ENCODE measurements around the gene HAPLN2.
"Not testable (repeated sequence)": the region's sequence is repeated elsewhere in the genome, so short reads cannot be mapped to it uniquely, and the experiment has no call there.

Gene HAPLN2

DNA sequence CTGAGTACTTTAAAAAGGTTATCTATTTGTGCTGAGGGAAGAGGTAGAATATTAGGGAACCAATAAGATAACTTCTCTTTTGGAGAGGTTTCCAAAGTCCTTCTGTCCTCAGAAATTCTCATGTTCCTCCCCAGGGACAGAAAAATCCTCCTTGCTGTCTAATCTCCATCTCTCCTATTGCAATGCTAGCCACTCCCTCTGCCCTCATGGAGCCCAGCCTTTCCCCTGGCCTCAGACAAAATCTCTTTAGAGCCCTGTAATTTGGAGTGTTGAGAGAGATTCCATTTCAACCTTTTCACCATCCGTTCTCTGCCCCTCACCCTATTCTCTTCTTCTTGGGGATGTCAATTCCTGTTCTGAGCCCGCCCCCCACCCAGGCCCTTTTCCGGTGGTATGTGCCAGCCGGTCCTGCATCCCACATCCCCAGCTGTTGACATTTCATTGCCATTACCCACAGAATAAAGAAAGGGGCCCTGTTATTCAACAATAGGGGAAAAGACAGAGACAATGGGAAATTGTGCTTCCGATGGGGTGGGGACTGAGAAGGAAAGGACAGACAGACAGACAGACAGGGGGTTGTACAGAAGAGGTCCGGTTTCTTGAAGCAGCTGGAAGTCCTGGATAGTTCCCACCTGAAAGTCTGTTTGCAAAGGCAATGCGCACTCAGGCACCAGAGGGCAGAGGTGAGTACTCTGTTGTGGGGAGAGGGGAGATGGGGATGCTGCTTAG lies at the start of gene HAPLN2:
TSS of gene HAPLN2 (plus strand) at position 563 of the 729 bp plus-strand sequence. CDS start 4,076 bp downstream, outside the sequence.
- no peak for DNase-seq

DNA sequence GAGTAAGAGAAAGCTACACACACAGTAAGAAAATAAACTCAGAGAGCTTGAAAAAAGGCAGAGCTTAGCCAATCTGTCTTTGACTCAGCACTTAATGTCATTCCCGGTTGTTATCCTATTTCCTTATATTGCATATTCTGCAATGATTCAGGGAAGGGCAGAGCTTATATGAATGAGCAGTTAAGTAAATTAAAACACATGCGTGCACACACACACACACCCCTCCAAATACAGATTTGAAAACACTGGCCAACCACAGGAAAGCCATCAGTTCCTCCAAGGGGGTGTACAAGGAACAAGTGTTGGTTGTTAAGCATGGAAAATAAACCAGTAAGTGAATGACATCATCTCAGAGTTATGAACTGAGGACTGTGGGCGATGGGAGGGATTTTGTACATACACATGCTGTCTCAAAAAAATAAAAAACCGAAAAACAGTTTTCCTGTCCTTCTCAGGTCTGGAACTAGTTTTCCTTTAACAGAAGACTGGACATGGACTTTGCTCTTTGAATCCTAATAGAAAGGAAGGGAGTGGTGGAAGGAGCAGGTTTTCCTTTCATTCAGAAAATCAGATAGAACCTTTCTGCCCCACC lies 47.9 kb upstream of the HAPLN2 start:
- DNase-seq, result peak; percentile 33

DNA sequence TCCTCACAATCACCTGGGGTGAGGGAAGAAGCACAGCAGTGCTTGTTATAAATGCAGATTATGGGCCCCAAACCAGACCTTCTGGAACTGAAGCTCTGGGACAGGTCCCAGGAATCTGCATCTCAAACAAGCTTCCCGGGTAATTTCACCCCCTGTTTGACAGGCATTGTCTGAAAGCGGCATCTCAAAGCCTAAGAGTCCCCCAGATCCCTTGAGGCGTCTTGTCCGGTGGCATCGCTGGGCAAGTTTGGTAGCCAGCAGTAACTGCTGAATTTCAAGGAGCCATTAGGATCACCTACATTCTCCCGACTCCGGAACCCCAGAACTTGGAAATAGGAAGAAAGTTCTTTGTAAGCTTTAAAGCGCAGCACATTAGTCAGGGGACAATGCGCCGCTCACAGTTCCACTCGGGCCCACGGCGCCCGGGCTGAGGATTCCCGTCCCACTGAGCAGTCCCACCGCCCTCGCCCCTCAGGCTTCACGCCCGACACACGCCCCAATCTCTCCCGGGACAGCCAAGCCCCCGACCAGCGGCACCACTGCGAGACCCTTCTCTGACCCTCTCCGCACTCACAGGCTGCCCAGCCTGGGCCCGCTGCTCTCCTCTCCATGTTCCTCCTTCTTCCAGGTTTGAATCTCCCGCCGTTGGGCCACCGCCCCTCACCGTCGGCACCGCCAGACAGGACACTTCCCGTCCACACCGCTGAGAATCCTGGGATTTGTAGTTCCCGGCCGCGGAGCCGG lies 47.1 kb upstream of the HAPLN2 start, which contains the start of gene IQGAP3:
TSS of gene IQGAP3 (minus strand) at position 647 of the 744 bp plus-strand sequence. CDS start at position 611, 36 bp downstream.
- DNase-seq, result peak; percentile 91

DNA sequence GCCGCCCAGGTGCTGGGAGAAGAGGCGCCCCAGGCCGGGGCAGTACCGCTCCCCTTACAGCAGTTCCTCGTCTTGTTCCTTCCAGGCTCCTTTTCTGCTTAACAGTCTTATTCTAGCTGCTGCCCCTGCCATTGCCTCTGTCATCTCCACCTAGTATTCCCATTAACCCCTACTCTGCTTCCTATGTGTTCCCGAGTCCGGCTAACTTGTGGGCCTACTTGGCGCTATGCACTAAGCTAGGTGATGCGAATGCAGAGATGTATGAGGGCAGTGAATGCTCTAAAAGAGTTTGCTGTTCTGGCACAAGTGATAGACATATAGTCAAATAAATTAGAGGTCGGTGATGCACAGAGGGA lies 46.6 kb upstream of the HAPLN2 start:
- DNase-seq, result no peak

DNA sequence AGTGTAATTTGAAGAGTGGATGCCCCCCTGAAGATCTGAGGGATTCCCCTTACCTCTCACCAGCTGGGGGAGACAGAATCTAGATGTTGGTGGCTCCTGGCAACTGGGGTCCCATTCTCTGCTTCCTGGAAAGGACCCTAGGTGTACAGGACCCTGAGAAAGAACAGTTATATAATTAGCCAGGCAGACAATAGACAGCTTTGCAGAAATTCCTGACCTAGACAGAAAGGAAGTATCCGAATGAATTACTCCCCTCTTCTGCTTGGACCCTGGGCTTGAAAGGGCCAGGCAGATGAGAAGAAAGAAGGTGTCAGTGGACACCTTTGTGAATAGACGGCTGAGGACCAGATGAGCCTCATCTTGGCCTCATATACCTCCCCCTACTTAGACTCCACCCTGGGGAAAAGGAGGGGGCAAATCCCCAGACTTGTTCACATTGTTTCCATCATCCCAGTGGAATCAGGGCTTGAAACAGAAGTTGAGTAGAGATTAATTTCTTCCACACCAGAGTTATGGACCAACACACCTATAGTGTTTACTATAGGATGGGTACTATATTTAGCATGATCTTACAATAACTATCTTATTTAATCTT lies 45.1 kb upstream of the HAPLN2 start:
- no peak for DNase-seq

DNA sequence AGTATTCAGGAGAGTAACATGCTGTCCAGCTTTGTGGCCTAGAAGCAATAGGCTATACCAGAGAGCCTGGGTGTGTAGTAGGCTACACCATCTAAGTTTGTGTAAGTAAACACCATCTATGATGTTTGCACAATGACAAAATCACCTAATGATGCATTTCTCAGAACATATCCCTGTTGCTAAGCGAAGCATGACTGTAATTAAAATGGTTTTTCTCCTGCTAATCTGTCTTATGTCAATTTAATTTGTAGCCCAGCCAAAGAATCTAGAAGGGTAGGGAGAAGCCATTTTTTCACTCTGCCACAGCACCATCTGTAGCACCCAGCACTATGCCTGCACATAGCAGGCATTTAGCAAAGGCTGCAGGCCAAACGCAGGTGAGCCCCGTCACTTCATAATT lies 41.7 kb upstream of the HAPLN2 start:
- no peak for DNase-seq

DNA sequence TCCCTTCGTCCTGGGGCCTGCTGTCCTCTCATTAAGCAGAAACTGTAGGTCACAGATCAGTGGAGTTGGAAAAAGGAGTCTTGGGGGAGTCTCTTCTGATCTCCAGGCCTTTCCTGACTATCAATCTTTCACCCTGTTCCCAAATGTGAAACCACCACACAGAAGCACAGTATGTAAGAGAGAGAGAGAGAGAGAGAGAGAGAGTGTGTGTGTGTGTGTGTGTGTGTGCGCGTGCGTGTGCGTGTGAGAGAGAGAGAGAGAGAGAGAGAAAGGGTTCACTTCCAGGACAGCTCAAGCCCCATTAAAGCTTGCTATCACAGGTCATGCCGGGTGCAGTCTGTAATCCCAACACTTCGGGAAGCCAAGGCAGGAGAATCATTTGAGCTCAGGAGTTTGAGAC lies 41.2 kb upstream of the HAPLN2 start:
- no peak for DNase-seq

DNA sequence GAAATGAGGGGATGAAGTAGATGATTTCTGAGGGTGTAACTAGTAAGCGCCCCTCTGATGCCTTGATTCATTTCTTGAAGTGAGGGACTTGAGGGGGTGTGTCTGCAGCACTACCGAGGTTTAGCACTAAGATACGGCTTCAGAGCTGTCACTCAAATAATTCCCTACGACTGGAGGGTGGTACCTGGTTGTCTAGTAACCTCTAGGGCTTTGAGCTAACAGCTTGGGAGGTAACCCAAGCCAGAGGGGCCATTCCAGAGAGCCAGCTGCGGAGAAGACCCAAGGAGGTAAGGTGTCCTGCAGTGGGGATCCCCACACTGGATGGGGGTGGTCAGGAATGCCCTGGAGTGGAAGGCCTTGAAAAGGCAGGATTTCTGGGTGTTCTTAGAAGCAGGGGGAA lies 39.7 kb upstream of the HAPLN2 start, which contains the start of gene TTC24:
TSS of gene TTC24 (plus strand) at position 252 of the 400 bp plus-strand sequence. CDS start 1,642 bp downstream, outside the sequence.
- no peak for DNase-seq

DNA sequence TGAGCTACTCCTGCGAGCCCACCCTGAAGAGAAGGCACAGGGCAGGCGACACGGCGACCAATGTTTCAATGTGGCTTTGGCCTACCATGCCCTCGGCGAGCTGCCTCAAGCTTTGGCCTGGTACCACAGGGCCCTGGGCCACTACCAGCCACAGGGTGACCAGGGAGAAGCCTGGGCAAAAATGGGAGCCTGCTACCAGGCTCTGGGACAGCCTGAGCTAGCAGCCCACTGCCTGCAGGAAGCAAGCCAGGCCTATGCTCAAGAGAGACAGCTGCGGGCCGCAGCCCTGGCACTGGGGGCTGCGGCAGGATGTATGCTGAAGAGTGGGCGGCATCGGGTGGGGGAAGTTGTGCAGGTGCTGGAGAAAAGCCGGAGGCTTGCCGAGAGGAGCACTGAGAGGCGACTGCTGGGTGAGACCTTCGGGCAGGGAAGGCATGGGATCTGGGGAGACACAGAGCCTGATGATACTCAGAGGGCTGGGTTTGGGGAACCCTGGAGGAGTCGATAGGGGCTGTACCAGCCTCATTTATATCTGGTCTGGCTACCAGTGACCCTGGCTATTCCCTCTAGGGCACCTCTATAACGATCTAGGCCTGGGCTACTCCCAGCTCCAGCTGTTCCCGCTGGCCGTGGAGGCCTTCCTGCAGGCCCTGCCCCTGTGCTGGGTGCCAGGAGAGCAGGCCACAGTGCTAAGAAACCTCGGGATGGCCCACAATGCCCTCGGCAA lies 37.4 kb upstream of the HAPLN2 start:
- DNase-seq, result no peak

DNA sequence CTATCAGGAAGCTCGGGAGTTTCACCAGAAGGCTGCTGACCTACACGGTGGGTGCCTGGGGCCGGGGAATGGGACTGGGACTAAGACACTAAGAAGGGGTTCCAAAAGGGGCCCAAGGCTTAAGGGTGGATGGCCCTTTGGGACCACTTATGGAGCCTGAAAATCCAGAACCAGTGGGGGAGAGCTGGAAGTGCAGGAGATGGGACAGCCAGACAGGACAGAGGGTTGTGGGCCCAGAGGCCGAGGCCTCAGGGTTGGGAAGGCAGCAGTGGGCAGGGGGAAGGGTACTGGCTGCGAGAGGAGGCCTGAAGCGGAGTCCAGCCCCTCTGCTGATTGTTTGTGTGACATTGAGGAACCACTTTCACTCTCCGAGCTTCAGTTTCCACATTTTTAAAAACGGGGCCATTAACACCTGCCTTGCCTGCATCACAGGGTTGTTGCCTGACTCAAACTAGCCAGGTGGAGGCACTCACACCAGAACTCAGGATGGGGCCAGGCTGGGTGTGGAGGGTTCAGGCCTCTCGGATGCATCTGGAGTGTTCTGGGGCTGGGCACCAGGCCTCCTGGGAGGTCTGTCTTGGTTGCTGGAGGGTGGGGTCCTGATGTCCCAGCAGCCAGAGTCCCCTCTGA lies 36.7 kb upstream of the HAPLN2 start:
- no peak for DNase-seq

DNA sequence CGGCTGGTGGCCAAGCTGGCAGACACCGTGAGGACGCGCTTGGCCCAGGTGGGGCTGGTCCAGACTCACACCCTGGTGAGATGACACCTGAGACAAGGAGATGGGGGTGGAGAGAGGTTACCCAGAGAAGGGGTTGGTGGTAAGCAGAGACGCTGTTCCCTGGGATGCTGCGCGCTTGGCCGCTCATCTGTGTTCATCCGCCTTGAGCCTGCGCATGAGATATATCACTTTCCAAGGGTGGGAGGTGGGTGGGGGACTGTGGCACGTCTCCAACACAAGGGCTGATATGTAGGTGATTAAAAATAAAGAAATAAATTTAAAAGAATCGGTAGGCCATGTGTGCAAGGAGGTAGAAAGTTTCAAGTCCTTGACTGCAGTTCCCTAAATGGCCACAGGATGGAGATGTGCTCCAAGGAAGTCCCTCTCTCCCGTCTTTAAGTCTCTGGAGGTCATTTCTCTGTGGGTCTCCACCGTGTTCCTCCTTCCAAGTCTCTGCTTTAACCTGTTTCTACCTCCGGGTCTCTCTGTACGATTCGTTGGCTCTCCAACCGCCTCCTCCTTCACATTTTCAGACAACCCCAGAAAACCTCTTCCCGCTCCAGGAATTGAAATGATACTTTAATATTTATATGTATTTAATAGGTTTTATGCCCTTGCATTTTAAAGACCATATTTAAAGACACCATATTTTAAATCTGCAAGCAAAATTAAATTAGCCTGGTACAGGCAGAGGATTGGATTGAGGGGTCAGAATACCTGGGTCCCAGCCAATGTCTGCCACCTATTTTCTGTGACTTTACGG lies 35.2 kb upstream of the HAPLN2 start:
- peak; percentile 75 for DNase-seq

DNA sequence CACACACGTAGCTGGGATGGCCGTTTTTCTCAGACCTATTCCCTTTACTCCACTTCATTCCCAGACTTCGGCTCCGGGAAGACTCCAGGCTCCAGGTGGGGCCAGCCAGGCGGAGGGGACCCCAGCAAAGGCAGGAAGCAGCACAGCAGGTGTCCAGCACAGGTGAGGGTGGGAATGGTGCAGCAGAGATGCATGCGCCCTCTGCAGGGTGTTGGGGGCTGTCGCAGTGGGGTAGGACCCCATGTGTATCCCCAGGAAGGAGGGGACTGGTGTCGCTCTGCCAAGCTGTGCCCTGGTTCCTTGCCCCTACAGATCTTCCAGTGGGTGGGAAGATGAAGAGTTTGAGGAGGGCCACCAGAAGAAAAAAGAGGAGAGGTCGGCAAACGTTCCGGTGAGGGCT lies 34.4 kb upstream of the HAPLN2 start:
- DNase-seq, result no peak

DNA sequence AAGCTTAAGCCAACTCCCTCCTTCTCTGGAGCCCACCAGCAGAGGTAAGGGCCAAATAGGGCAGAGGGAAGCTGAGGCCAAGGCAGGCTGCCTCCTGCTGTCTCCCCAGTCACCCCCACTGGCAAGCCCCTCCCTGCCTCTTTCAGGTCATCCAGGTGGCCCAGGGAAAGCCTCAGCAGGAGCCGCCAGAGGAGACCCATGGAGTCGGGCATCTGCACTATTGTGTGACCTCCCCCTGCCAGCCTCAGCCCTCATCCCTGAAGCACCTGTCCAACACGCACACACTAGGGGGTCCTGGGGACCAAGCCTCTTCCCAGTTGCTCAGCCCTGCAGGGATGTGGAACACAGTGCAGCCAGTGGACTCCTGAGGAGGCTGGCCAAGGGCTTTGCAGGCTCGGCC lies 32.9 kb upstream of the HAPLN2 start:
- DNase-seq, result no peak

DNA sequence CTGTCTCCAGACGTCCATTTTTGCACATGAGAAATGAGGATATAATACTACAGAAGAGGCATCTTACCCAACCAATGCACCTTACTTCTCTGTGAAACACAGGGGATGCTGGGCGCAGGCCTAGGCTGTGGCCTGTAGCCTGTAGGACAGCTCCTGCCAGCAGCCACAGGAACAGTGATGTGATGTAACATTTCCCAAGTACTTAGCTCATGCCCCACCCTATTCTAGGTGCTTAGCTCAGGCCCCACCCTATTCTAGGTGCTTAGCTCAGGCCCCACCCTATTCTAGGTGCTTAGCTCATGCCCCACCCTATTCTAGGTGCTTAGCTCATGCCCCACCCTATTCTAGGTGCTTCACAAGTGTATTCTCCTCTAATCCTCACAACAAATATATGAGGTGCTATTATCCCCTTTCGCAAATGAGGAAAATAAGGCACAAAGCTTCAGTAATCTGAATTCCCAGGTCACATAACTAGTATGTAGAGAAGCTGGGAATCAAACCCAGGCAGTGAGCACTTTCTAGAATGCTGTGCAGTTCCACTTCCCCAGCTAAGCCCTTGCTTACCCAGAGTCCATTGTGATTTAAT lies 32.2 kb upstream of the HAPLN2 start:
- no peak for DNase-seq

DNA sequence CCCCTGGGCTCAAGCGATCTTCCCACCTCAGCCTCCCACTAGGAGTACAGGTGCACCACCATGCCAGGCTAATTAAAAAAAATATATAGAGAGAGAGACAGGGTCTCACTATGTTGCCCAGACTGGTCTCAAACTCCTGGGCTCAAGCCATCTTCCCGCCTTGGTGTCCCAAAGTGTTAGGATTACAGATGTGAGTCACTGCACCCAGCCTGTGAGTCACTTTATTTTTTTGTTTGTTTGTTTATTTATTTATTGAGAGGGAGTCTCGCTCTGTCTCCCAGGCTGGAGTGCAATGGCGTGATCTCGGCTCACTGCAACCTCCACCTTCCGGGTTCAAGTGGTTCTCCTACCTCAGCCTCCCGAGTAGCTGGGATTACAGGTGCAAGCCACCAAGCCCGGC lies 31.3 kb upstream of the HAPLN2 start:
- not testable (repeated sequence) for DNase-seq

DNA sequence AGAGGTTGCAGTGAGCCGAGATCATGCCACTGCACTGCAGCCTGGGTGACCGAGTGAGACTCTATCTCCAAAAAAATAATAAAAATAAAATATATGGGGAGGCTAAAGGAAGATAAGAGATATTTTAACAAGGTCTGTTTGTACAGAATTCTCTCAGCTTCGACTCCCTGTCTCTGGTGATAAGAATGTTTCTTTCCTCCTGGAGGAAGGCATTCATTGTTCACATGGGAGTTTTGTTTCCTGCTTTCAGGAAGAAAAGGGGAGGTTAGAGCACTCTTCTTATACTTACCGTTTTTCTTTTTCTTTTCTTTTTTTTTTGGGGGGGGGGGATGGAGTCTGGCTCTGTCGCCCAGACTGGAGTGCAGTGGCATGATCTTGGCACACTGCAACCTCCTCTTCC lies 29.7 kb upstream of the HAPLN2 start:
- no peak for DNase-seq

DNA sequence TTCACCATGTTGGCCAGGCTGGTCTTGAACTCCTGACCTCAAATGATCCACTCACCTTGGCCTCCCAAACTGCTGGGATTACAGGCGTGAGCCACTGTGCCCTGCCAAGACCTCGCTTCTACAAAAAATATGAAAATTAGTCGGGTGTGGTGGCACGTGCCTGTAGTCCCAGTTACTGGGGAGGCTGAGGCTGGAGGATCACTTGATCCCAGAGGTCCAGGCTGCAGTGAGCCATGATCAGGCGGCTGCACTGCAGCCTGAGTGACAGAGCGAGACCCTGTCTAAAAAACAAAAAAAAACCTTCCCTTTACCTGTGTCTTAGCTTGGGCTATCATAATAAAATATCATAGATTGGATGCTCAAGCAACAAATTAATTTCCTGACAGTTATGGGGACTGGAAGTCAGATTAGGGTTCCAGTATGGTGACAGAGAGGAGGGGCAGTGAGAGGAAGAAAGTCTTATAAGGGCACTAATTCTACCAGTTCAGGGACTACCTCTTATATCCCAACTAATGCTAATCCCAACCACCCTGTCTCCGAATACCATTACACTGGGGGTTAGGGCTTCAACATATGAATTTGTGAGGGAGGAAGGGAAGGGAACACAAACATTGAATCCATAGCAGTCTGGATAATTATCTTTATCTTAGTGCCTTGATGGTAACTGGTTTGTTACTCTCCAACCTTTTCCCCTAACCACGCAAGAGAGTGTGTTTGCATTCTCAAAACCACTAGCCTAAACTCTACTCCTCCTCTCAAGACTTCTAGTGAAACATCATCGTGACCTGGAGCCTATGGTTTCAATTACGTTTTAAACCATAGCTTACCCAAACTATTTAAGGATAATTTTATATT lies 28.7 kb upstream of the HAPLN2 start:
- DNase-seq, result no peak

DNA sequence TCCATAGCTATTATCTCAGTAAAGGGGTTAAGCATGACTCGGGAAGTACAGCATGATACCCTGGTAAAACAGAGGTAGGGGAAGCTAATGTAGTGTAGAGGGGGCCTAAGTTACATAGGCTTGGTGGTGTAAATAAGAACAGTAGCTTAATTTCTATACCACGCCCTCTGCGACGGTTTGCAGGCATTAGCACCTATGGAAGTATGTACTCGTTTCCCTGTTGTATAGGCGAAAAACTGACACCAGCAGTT lies 28.1 kb upstream of the HAPLN2 start:
- no peak for DNase-seq

DNA sequence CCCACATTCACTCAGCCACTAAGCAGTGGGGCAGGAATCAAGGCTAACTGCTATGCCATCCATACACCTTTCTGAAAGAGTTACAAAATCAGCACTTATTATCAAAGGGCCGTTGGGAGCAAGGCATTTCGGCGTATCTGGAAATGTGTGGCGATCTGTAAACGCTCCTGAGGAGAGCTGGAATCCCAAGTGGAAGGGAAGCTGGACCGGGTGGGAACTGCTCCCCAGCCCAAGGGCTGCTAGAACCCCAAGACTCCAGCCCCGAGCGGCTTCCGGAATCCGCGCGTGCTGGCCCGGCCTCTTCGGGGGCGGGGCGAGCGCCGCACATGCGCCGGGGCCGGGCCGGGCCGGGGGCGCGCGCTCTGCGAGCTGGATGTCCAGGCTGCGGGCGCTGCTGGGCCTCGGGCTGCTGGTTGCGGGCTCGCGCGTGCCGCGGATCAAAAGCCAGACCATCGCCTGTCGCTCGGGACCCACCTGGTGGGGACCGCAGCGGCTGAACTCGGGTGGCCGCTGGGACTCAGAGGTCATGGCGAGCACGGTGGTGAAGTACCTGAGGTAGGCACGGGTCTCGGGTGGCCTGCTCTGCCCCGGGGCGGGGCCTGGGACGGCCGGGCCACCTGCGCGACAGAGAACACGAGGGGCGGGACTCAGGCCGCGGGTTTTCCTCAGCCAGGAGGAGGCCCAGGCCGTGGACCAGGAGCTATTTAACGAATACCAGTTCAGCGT lies 27.6 kb upstream of the HAPLN2 start, which contains the start of gene NAXE:
TSS of gene NAXE (plus strand) at position 345 of the 726 bp plus-strand sequence. CDS start at position 374, 29 bp downstream.
- DNase-seq, result peak; percentile 83

Measured in femur (tissue), 1 donor.